ENCODE measurements around the gene SLC6A11. TPM values are rescaled to one million over a fixed set of nuclear protein-coding genes. Genes with fewer than 3 reads are reported as not detected.
A peak's percentile ranks its signal among the peaks of the same experiment; 100 is the strongest.

SLC6A11 gene
- total and polyA plus RNA-seq, 2 of the 8 experiments (the other 6 are each of a cell fraction or from before 2014, with no cell fraction given) = 0.78 to 1.5 TPM

GRCh38 chr3:10926256-10926810, 110.3 kb downstream of the SLC6A11 start:
- ChIA-PET CTCF (ENCODE audit: partially characterized antibody) (interaction anchor here (0.6 to 3.8 kb wide), 2 partner anchors 15 to 100 kb away, joined by 3 to 26 read pairs; no protein-coding TSS in a partner anchor), POLR2A (ENCODE audit: partially characterized antibody) (interaction anchor here (0.6 kb wide), 1 partner anchor 1118 kb away, joined by 3 read pairs; no protein-coding TSS in a partner anchor)
- Histone ChIP-seq H3K79me2 (ENCODE audit: control insufficient read depth in 1 of 2, insufficient read depth in 2 of 2, low read length in 2 of 2) (no peaks in the 10 kb centered on the region), H3K4ac (replicated peaks; ENCODE audit: insufficient read length, low read depth, low read length) (no peak overlapping the region), H4K5ac (ENCODE audit: insufficient read length, low read depth, low read length) (no peak overlapping the region), H3K27me3 (replicated peaks in 1 of 4; ENCODE audit: control insufficient read depth in 3 of 4, extremely low read depth in 1 of 4, insufficient read depth in 3 of 4, low read length in 3 of 4) (no peaks in the 10 kb centered on the region; a peak in 1 of 7 replicates), H3K27ac (ENCODE audit: low read depth, low read length) (no peak overlapping the region), H4K91ac (replicated peaks; ENCODE audit: insufficient read length, low read length) (no peak overlapping the region), H2AK5ac (ENCODE audit: low read depth, low read length) (no peak overlapping the region), H3K56ac (replicated peaks; ENCODE audit: insufficient read length, low read depth, low read length) (no peak overlapping the region), H2BK5ac (ENCODE audit: low read depth, low read length) (no peak overlapping the region), H3K9ac (replicated peaks in 1 of 4; ENCODE audit: extremely low read depth in 1 of 4, low read depth in 3 of 4, low read length in 3 of 4) (no peak overlapping the region), H2BK20ac (ENCODE audit: low read length) (no peak overlapping the region), H3K4me3 (ENCODE audit: extremely low read depth in 1 of 4, insufficient read depth in 2 of 4, low read depth in 3 of 4, low read length in 4 of 4) (no peak overlapping the region), H2BK15ac (ENCODE audit: low read length) (no peak overlapping the region), H3K18ac (ENCODE audit: extremely low read depth, low read length) (no peak overlapping the region), H3K4me2 (ENCODE audit: insufficient read depth in 1 of 2, low read depth in 2 of 2, low read length in 2 of 2) (no peak overlapping the region), H3K4me1 (replicated peaks in 1 of 4; ENCODE audit: control insufficient read depth in 3 of 4, insufficient read depth in 4 of 4, low read length in 3 of 4) (no peaks in the 10 kb centered on the region; a peak in 1 of 7 replicates), H2BK12ac (ENCODE audit: low read depth, low read length) (no peak overlapping the region), H3K79me1 (ENCODE audit: low read depth, low read length) (no peaks in the 10 kb centered on the region; the same call in 1 of the 2 replicates), H2BK120ac (replicated peaks; ENCODE audit: low read depth, low read length) (no peak overlapping the region), H3K14ac (ENCODE audit: insufficient read length) (no peak overlapping the region), H2AFZ (ENCODE audit: low read length) (no peak overlapping the region), H4K8ac (ENCODE audit: extremely low read depth, insufficient read depth, low read length) (no peak overlapping the region), H3K9me3 (ENCODE audit: insufficient read depth in 2 of 2, low read depth in 1 of 2, low read length in 1 of 2) (no peaks in the 10 kb centered on the region), H4K20me1 (replicated peaks in 1 of 2; ENCODE audit: control insufficient read depth in 1 of 2, insufficient read depth in 2 of 2, low read length in 2 of 2) (no peaks in the 10 kb centered on the region), H3K23me2 (ENCODE audit: low read depth, low read length) (no peaks in the 10 kb centered on the region), H3K36me3 (ENCODE audit: control insufficient read depth in 2 of 4, insufficient read depth in 4 of 4, low read length in 3 of 4) (no peaks in the 10 kb centered on the region), H3K23ac (ENCODE audit: insufficient read length) (no peak overlapping the region)
- peak in 1 of 2 experiments; percentile 33 for DNase-seq (ENCODE audit: low read depth in 1 of 2, low spot score in 2 of 2)
- 83% methylated on average over 9 of the region's 13 CpGs; no CpG with 5 or more reads in 1 of the 2 experiments for whole genome bisulfite sequencing, 2 experiments (ENCODE audit: extremely low coverage in 1 of 2, insufficient coverage in 1 of 2, insufficient read length in 1 of 2, insufficient replicate concordance in 2 of 2, low coverage in 1 of 2, low lambda C conversion rate in 2 of 2, missing lambda C conversion rate in 1 of 2)
- no peak for FAIRE-seq
- TF ChIP-seq ASH2L (IDR thresholded peaks at IDR 0.05; ENCODE audit: low read length) (no peak), ATF2 (IDR thresholded peaks at IDR 0.05; ENCODE audit: low read length) (no peak), CEBPB (IDR thresholded peaks at IDR 0.05; ENCODE audit: low read depth, low read length) (no peak), SIRT6 (IDR thresholded peaks at IDR 0.05; ENCODE audit: low read length) (no peak), POU5F1 (IDR thresholded peaks at IDR 0.05; ENCODE audit: low read depth, low read length) (no peak), RAD21 (IDR thresholded peaks at IDR 0.05 in 1 of 2, conservative IDR thresholded peaks at IDR 0.05 in 1 of 2; ENCODE audit: low read depth in 2 of 2, low read length in 2 of 2) (no peak), RXRA (IDR thresholded peaks at IDR 0.05; ENCODE audit: insufficient read depth, low read depth, low read length) (no peak), HDAC2 (IDR thresholded peaks at IDR 0.05; ENCODE audit: borderline replicate concordance in 1 of 2, low read depth in 2 of 2, low read length in 2 of 2) (no peak), KDM5A (IDR thresholded peaks at IDR 0.05; ENCODE audit: low read length) (no peak), YY1 (IDR thresholded peaks at IDR 0.05; ENCODE audit: low read depth, low read length) (no peak), NRF1 (IDR thresholded peaks at IDR 0.05; ENCODE audit: low read depth, low read length) (no peak)

Data from H1 (cell line).